Omental fat pad (tissue), 4 donors: ENCODE measurements around the gene B3GALT5. TPM values are rescaled to one million over a fixed set of nuclear protein-coding genes. Genes with fewer than 3 reads are reported as not detected.

ENCODE experiments used
- ATAC-seq: fragments of 150-250 bp; one replicate; pipeline ENCODE4 v1.9.1; 2016; ENCODE audit warnings: mild to moderate bottlenecking, moderate library complexity; ENCODE audit not compliant: low FRiP score
- DNase-seq: peaks from one replicate; pipeline ENCODE4 v3.0.0-alpha.2; 2019; ENCODE audit warnings: low spot score
- CTCF ChIP-seq, 3 donors: fragments of 450-650 bp; IDR thresholded peaks; one replicate each; pipeline ENCODE4 v1.5.1; 2016 to 2017; ENCODE audit warnings: antibody characterized with exemption in 3 of 3, mild to moderate bottlenecking in 3 of 3, moderate library complexity in 2 of 3
- total RNA-seq, 4 donors: library from RNA; depleted of rRNA; stranded (reverse); fragments of >200 nt; gene quantifications; one replicate each; pipeline ENCODE4 v1.1.0, GENCODE V29; 2016

The B3GALT5 gene
- total RNA-seq, 4 donors from 2014 or later: not detected

- TF ChIP-seq CTCF (IDR thresholded peaks at IDR 0.05): no peak
- DNase-seq (no peak), ATAC-seq (no peak)
Observed at GRCh38 chr21:39604951-39605350, 7.8 kb upstream of the B3GALT5 start.

- ATAC-seq (no peak), DNase-seq (no peak)
- TF ChIP-seq CTCF (IDR thresholded peaks at IDR 0.05): no peak
Observed at GRCh38 chr21:39610703-39611102, 2.0 kb upstream of the B3GALT5 start.

GRCh38 chr21:39611551-39612190 is 1.1 kb upstream of the B3GALT5 start:
- DNase-seq (no peak), ATAC-seq (peak; percentile 19)
- TF ChIP-seq CTCF (IDR thresholded peaks at IDR 0.05): no peak

GRCh38 chr21:39613041-39613934 is 548 bp downstream of the B3GALT5 start:
- no peak for TF ChIP-seq CTCF (IDR thresholded peaks at IDR 0.05)
- ATAC-seq (no peak), DNase-seq (no peak)

- ATAC-seq (no peak), DNase-seq (no peak)
- no peak for TF ChIP-seq CTCF (IDR thresholded peaks at IDR 0.05)
Observed at GRCh38 chr21:39616211-39616772, 3.6 kb downstream of the B3GALT5 start.

- ATAC-seq: no peak
- TF ChIP-seq CTCF (IDR thresholded peaks at IDR 0.05): no peak
- DNase-seq: no peak
Observed at GRCh38 chr21:39620856-39621255, 8.1 kb downstream of the B3GALT5 start.
